Stimulated activated naive CD8-positive, alpha-beta T cell treated with anti-CD3 and anti-CD28 coated beads, Interleukin-15, amount 100 ng/mL, for 72 hours (primary cell): ENCODE data around the gene MCF2L2.
A peak's percentile ranks its signal among the peaks of the same experiment; 100 is the strongest.
"Not testable (repeated sequence)": the region's sequence is repeated elsewhere in the genome, so short reads cannot be mapped to it uniquely, and the experiment has no call there.

Experiments used
- ATAC-seq: fragments of 150-1000 bp; cut with Tn5 transposase; 2 replicates; pipeline ENCODE4 v1.10.0; 2021; ENCODE audit warnings: mild to moderate bottlenecking, moderate library complexity
- DNase-seq, 2 donors: peaks; one replicate each; pipeline ENCODE4 v3.0.0; 2021 to 2022
- H3K27ac Mint-ChIP-seq, 2 donors: one replicate each; pipeline ENCODE4 v1.8.0; 2022; ENCODE audit warnings: mild to moderate bottlenecking in 2 of 2, mixed read lengths in 2 of 2, moderate library complexity in 2 of 2
- H3K27me3 Mint-ChIP-seq: one replicate; pipeline ENCODE4 v1.8.0; 2022; ENCODE audit warnings: mixed read lengths
- H3K4me1 Mint-ChIP-seq: one replicate; pipeline ENCODE4 v1.8.0; 2022; ENCODE audit warnings: mild to moderate bottlenecking, mixed read lengths
- H3K4me3 Mint-ChIP-seq, 2 donors: one replicate each; pipeline ENCODE4 v1.8.0; 2022; ENCODE audit warnings: mild to moderate bottlenecking in 2 of 2, mixed read lengths in 2 of 2, moderate library complexity in 1 of 2
- H3K9me3 Mint-ChIP-seq, 2 donors: one replicate each; pipeline ENCODE4 v1.8.0; 2022; ENCODE audit warnings: mixed read lengths in 2 of 2

The MCF2L2 gene

GRCh38 chr3:183428447-183429211, at the start of gene MCF2L2:
MCF2L2 (minus strand) TSS chr3:183428619; CDS start chr3:183427977, 642 bp downstream.
- H3K27ac Mint-ChIP-seq = peak within 1 kb of the TSS; percentile 43 to 86
- peak within 1 kb of the TSS; percentile 93 to 94 for H3K4me3 Mint-ChIP-seq
- H3K9me3 Mint-ChIP-seq = no peaks in the 10 kb centered on the region
- peaks cover 49% of the 10 kb centered on the region for H3K4me1 Mint-ChIP-seq
- DNase-seq (peak; percentile 83 to 88), ATAC-seq (peak; percentile 91)
- H3K27me3 Mint-ChIP-seq = peaks cover 16% of the 10 kb centered on the region

GRCh38 chr3:183477801-183478456, 49.5 kb upstream of the MCF2L2 start:
- Mint-ChIP-seq H3K9me3 (no peaks in the 10 kb centered on the region), H3K27me3 (peaks cover 8% of the 10 kb centered on the region), H3K27ac (no peak overlapping the region), H3K4me3 (no peak overlapping the region), H3K4me1 (peaks cover 8% of the 10 kb centered on the region)
- DNase-seq (no peak), ATAC-seq (no peak)

- H3K4me3 Mint-ChIP-seq, H3K9me3 Mint-ChIP-seq, H3K27me3 Mint-ChIP-seq, H3K4me1 Mint-ChIP-seq, ATAC-seq, DNase-seq: not testable (repeated sequence)
- H3K27ac Mint-ChIP-seq = peak overlapping the region in 1 of 2 donors; percentile 30
These were observed 47.3 kb upstream of the MCF2L2 start for GRCh38 chr3:183475764-183476162.

- peaks cover 8% of the 10 kb centered on the region for H3K27me3 Mint-ChIP-seq
- ATAC-seq (no peak), DNase-seq (no peak)
- no peak overlapping the region for H3K27ac Mint-ChIP-seq
- H3K9me3 Mint-ChIP-seq = no peaks in the 10 kb centered on the region
- H3K4me3 Mint-ChIP-seq = no peak overlapping the region
- peaks cover 7% of the 10 kb centered on the region for H3K4me1 Mint-ChIP-seq
These were observed 46.8 kb upstream of the MCF2L2 start for GRCh38 chr3:183475016-183475763.

- Mint-ChIP-seq H3K9me3 (no peaks in the 10 kb centered on the region), H3K27ac (no peak overlapping the region), H3K27me3 (peaks cover 8% of the 10 kb centered on the region), H3K4me3 (no peak overlapping the region), H3K4me1 (peaks cover 15% of the 10 kb centered on the region)
- no peak for ATAC-seq
- DNase-seq = no peak
These were observed 45.5 kb upstream of the MCF2L2 start for GRCh38 chr3:183473969-183474368.

- Mint-ChIP-seq H3K9me3 (no peaks in the 10 kb centered on the region), H3K27ac (peak overlapping the region in 1 of 2 donors; percentile 9), H3K4me1 (peaks cover 26% of the 10 kb centered on the region), H3K27me3 (peaks cover 8% of the 10 kb centered on the region), H3K4me3 (no peak overlapping the region)
- DNase-seq (no peak), ATAC-seq (no peak)
These were observed 43.7 kb upstream of the MCF2L2 start for GRCh38 chr3:183472155-183472554.

GRCh38 chr3:183468424-183468823, 40.0 kb upstream of the MCF2L2 start:
- Mint-ChIP-seq H3K27ac (peak overlapping the region; percentile 72 to 94), H3K9me3 (no peaks in the 10 kb centered on the region), H3K27me3 (peaks cover 2% of the 10 kb centered on the region), H3K4me1 (peaks cover 26% of the 10 kb centered on the region), H3K4me3 (peak overlapping the region; percentile 27 to 70)
- no peak for DNase-seq
- peak; percentile 73 for ATAC-seq

- ATAC-seq (no peak), DNase-seq (no peak)
- H3K4me3 Mint-ChIP-seq = no peak overlapping the region
- no peaks in the 10 kb centered on the region for H3K27me3 Mint-ChIP-seq
- H3K9me3 Mint-ChIP-seq = no peaks in the 10 kb centered on the region
- no peak overlapping the region for H3K27ac Mint-ChIP-seq
- H3K4me1 Mint-ChIP-seq = peaks cover 26% of the 10 kb centered on the region
These were observed 38.2 kb upstream of the MCF2L2 start for GRCh38 chr3:183466575-183466974.

GRCh38 chr3:183465710-183466109, 37.3 kb upstream of the MCF2L2 start:
- not testable (repeated sequence) for H3K27ac Mint-ChIP-seq, ATAC-seq, H3K9me3 Mint-ChIP-seq, H3K27me3 Mint-ChIP-seq, DNase-seq, H3K4me3 Mint-ChIP-seq
- H3K4me1 Mint-ChIP-seq = peaks cover 26% of the 10 kb centered on the region

- Mint-ChIP-seq H3K9me3 (no peaks in the 10 kb centered on the region), H3K27ac (no peak overlapping the region), H3K4me3 (no peak overlapping the region), H3K27me3 (no peaks in the 10 kb centered on the region), H3K4me1 (peaks cover 17% of the 10 kb centered on the region)
- ATAC-seq (no peak), DNase-seq (no peak)
These were observed 36.1 kb upstream of the MCF2L2 start for GRCh38 chr3:183464480-183464879.

- ATAC-seq = no peak
- no peak for DNase-seq
- Mint-ChIP-seq H3K27me3 (no peaks in the 10 kb centered on the region), H3K4me3 (no peak overlapping the region), H3K27ac (no peak overlapping the region), H3K9me3 (no peaks in the 10 kb centered on the region), H3K4me1 (no peaks in the 10 kb centered on the region)
These were observed 31.9 kb upstream of the MCF2L2 start for GRCh38 chr3:183460081-183461055.

GRCh38 chr3:183455089-183455488, 26.7 kb upstream of the MCF2L2 start:
- Mint-ChIP-seq H3K4me1 (no peaks in the 10 kb centered on the region), H3K9me3 (no peaks in the 10 kb centered on the region), H3K27ac (no peak overlapping the region), H3K27me3 (no peaks in the 10 kb centered on the region), H3K4me3 (no peak overlapping the region)
- DNase-seq (no peak), ATAC-seq (no peak)

GRCh38 chr3:183454064-183454463, 25.6 kb upstream of the MCF2L2 start:
- Mint-ChIP-seq H3K27me3 (no peaks in the 10 kb centered on the region), H3K27ac (no peak overlapping the region), H3K4me3 (no peak overlapping the region), H3K9me3 (no peaks in the 10 kb centered on the region), H3K4me1 (peaks cover 3% of the 10 kb centered on the region)
- ATAC-seq (no peak), DNase-seq (no peak)

- H3K4me1 Mint-ChIP-seq = peaks cover 11% of the 10 kb centered on the region
- ATAC-seq (no peak), DNase-seq (no peak)
- no peaks in the 10 kb centered on the region for H3K9me3 Mint-ChIP-seq
- no peak overlapping the region for H3K27ac Mint-ChIP-seq
- H3K4me3 Mint-ChIP-seq = no peak overlapping the region
- no peaks in the 10 kb centered on the region for H3K27me3 Mint-ChIP-seq
These were observed 21.4 kb upstream of the MCF2L2 start for GRCh38 chr3:183449791-183450190.

- H3K4me1 Mint-ChIP-seq = peaks cover 11% of the 10 kb centered on the region
- H3K4me3 Mint-ChIP-seq = no peak overlapping the region
- H3K27ac Mint-ChIP-seq = no peak overlapping the region
- H3K27me3 Mint-ChIP-seq = no peaks in the 10 kb centered on the region
- no peaks in the 10 kb centered on the region for H3K9me3 Mint-ChIP-seq
- DNase-seq (no peak), ATAC-seq (no peak)
These were observed 21.0 kb upstream of the MCF2L2 start for GRCh38 chr3:183449391-183449790.
